Breast epithelium (tissue), 3 donors: Measurements from ENCODE around the gene RALGPS2.

Experiments
- POLR2A ChIP-seq: fragments of 450-650 bp; IDR thresholded peaks from one replicate; pipeline ENCODE4 v1.6.1; 2016; ENCODE audit warnings: antibody characterized with exemption, mild to moderate bottlenecking, moderate library complexity
- TF ChIP-seq, protein P1 (sequence below), 3 donors: fragments of 450-650 bp; IDR thresholded peaks; one replicate each; pipeline ENCODE4 v1.5.1; 2016 to 2017; ENCODE audit warnings: antibody characterized with exemption in 3 of 3, mild to moderate bottlenecking in 3 of 3, moderate library complexity in 3 of 3

DNA sequence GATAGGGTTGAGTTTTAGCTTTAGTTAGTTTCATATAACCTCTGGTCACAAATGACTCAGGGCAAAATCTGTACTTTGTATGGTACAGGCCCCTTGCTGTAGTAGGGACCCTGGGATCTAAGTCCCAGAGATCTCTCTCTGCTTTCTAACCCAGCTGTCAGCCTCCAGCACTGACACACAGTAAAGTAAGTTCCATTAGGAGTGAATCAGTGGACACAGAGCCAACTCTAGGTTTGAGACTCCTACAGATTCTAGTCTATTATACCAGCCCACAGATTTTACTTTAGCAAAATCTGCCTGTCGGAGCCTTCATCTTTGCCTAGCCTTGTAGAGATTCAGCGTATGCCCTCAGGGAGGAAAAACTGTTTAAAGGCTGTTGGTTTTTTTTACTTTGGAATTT, 93.4 kb downstream of the RALGPS2 start:
- TF ChIP-seq, protein P1, sequence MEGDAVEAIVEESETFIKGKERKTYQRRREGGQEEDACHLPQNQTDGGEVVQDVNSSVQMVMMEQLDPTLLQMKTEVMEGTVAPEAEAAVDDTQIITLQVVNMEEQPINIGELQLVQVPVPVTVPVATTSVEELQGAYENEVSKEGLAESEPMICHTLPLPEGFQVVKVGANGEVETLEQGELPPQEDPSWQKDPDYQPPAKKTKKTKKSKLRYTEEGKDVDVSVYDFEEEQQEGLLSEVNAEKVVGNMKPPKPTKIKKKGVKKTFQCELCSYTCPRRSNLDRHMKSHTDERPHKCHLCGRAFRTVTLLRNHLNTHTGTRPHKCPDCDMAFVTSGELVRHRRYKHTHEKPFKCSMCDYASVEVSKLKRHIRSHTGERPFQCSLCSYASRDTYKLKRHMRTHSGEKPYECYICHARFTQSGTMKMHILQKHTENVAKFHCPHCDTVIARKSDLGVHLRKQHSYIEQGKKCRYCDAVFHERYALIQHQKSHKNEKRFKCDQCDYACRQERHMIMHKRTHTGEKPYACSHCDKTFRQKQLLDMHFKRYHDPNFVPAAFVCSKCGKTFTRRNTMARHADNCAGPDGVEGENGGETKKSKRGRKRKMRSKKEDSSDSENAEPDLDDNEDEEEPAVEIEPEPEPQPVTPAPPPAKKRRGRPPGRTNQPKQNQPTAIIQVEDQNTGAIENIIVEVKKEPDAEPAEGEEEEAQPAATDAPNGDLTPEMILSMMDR (IDR thresholded peaks at IDR 0.05), result no peak
- no peak for TF ChIP-seq POLR2A
